SK-N-MC (cell line): ENCODE results near the gene ARHGEF37.

Experiments used
- EZH2 ChIP-seq: fragments of 200-600 bp; sonication (generic); IDR thresholded peaks from one replicate; pipeline ENCODE4 v1.6.1; 2017; ENCODE audit warnings: antibody characterized with exemption
- POLR2AphosphoS5 ChIP-seq: IDR thresholded peaks from 2 replicates; pipeline ENCODE4 v1.6.1; 2012; ENCODE audit warnings: mild to moderate bottlenecking, low read depth, low read length, borderline replicate concordance

GRCh38 chr5:149604321-149604720, 23.0 kb downstream of the ARHGEF37 start:
- TF ChIP-seq POLR2AphosphoS5, result no peak
- TF ChIP-seq EZH2, result no peak
